SK-N-SH (cell line): ENCODE measurements around the gene EIPR1. TPM values are rescaled to one million over a fixed set of nuclear protein-coding genes. Genes with fewer than 3 reads are reported as not detected.

Experiments used
- CTCF ChIA-PET: fragments of 300-600, 350-600 bp; formaldehyde crosslinking; extraction: SDS; loops from one replicate; lab custom pipeline; 2021; lab: Yijun Ruan, JAX
- POLR2A ChIA-PET: fragments of 350-600 bp; sonication (Branson Sonifier 250); formaldehyde crosslinking; extraction: SDS; loops from one replicate; lab custom pipeline; 2020; ENCODE audit warnings: antibody characterized with exemption, inconsistent platforms; lab: Yijun Ruan, JAX
- DNase-seq: peaks from one replicate; pipeline ENCODE4 v3.0.0; 2012
- H2AFZ ChIP-seq: fragments of 200-600 bp; sonication (generic); 2 replicates; pipeline ENCODE4 v1.8.1; 2016; ENCODE audit warnings: antibody characterized with exemption, mild to moderate bottlenecking, low read depth
- H3F3A ChIP-seq: fragments of 200-600 bp; sonication (generic); replicated peaks from 2 replicates; pipeline ENCODE3; 2016; ENCODE audit warnings: antibody characterized with exemption, mild to moderate bottlenecking; ENCODE audit not compliant: insufficient read depth
- H3K27ac ChIP-seq, 2 experiments: fragments of 200-500 bp in 1 of 2; fragments of 200-600 bp in 1 of 2; sonication (Bioruptor generic) in 1 of 2; sonication (generic), shearing (Covaris generic) in 1 of 2; 2 replicates each; pipeline versions ENCODE4 v1.5.1 to v1.6.1; 2014 to 2016; ENCODE audit warnings: low read depth in 2 of 2, inconsistent platforms in 1 of 2, low read length in 1 of 2, mild to moderate bottlenecking in 1 of 2, mixed read lengths in 1 of 2
- H3K27me3 ChIP-seq: fragments of 200-600 bp; sonication (generic), shearing (Covaris generic); 2 replicates; pipeline ENCODE4 v1.6.1; 2016; ENCODE audit warnings: mixed run types; ENCODE audit not compliant: insufficient read depth
- H3K36me3 ChIP-seq, 2 experiments: fragments of 200-500 bp in 1 of 2; fragments of 200-600 bp in 1 of 2; sonication (Bioruptor generic) in 1 of 2; sonication (generic) in 1 of 2; replicated peaks in 1 of 2; 2 replicates each; pipeline versions ENCODE3 to v1.5.1; 2014 to 2016; ENCODE audit warnings: low read length in 1 of 2, mild to moderate bottlenecking in 1 of 2; ENCODE audit not compliant: insufficient read depth in 2 of 2, control insufficient read depth in 1 of 2
- H3K4me1 ChIP-seq, 2 experiments: fragments of 200-500 bp in 1 of 2; fragments of 200-600 bp in 1 of 2; sonication (Bioruptor generic) in 1 of 2; sonication (generic), shearing (Covaris generic) in 1 of 2; 2 replicates each; pipeline versions ENCODE4 v1.5.1 to v1.6.1; 2014 to 2016; ENCODE audit warnings: low read depth in 1 of 2, low read length in 1 of 2, mixed run types in 1 of 2; ENCODE audit not compliant: insufficient read depth in 2 of 2, control insufficient read depth in 1 of 2
- H3K4me2 ChIP-seq: fragments of 200-600 bp; sonication (generic), shearing (Covaris generic); 2 replicates; pipeline ENCODE4 v1.6.1; 2017; ENCODE audit warnings: mixed run types
- H3K4me3 ChIP-seq, 2 experiments: fragments of 200-500 bp in 1 of 2; fragments of 200-600 bp in 1 of 2; sonication (Bioruptor generic) in 1 of 2; sonication (generic), shearing (Covaris generic) in 1 of 2; 2 replicates each; pipeline versions ENCODE4 v1.5.1 to v1.8.1; 2014 to 2016; ENCODE audit warnings: low read depth in 2 of 2, inconsistent platforms in 1 of 2, low read length in 1 of 2, mild to moderate bottlenecking in 1 of 2, mixed read lengths in 1 of 2, moderate library complexity in 1 of 2
- H3K79me2 ChIP-seq: fragments of 200-600 bp; sonication (generic); 2 replicates; pipeline ENCODE4 v1.8.1; 2017; ENCODE audit warnings: mild to moderate bottlenecking; ENCODE audit not compliant: insufficient read depth
- H3K9ac ChIP-seq: fragments of 200-600 bp; sonication (generic); 2 replicates; pipeline ENCODE4 v1.6.1; 2017; ENCODE audit warnings: mixed run types
- H3K9me2 ChIP-seq: fragments of 200-600 bp; sonication (generic); 2 replicates; pipeline ENCODE4 v1.6.1; 2017; ENCODE audit warnings: mixed run types
- H3K9me3 ChIP-seq: fragments of 200-600 bp; sonication (generic); 2 replicates; pipeline ENCODE4 v1.6.1; 2017; ENCODE audit warnings: mixed run types, mild to moderate bottlenecking, moderate library complexity
- H4K20me1 ChIP-seq: fragments of 200-600 bp; sonication (generic); 2 replicates; pipeline ENCODE4 v1.6.1; 2017; ENCODE audit warnings: mild to moderate bottlenecking, mixed run types; ENCODE audit not compliant: insufficient read depth
- EP300 ChIP-seq, 2 experiments: IDR thresholded peaks; 2 replicates each; pipeline versions ENCODE4 v1.4.0 to v1.6.1; 2012; ENCODE audit warnings: borderline replicate concordance in 1 of 2, low read depth in 1 of 2, low read length in 1 of 2
- EZH2phosphoT487 ChIP-seq: fragments of 200-600 bp; sonication (generic); IDR thresholded peaks from 2 replicates; pipeline ENCODE4 v1.6.1; 2017; ENCODE audit warnings: low read depth, mixed run types, mild to moderate bottlenecking, antibody characterized with exemption, moderate library complexity, borderline replicate concordance
- FOXJ3 ChIP-seq: sonication (generic); formaldehyde crosslinking; IDR thresholded peaks from 2 replicates; pipeline ENCODE4 v1.5.1; 2020; ENCODE audit warnings: mild to moderate bottlenecking, missing genetic modification reagents
- GABPA ChIP-seq: IDR thresholded peaks from 2 replicates; pipeline ENCODE4 v1.4.0; 2012; ENCODE audit warnings: low read depth, mild to moderate bottlenecking
- NFIC ChIP-seq: IDR thresholded peaks from 2 replicates; pipeline ENCODE4 v1.4.0; 2012; ENCODE audit warnings: borderline replicate concordance
- POLR2AphosphoS5 ChIP-seq: IDR thresholded peaks from 2 replicates; pipeline ENCODE4 v1.6.1; 2012; ENCODE audit warnings: low read depth, low read length
- RAD21 ChIP-seq: IDR thresholded peaks from 2 replicates; pipeline ENCODE4 v1.6.1; 2012; ENCODE audit warnings: mild to moderate bottlenecking, low read length
- RCOR1 ChIP-seq: fragments of 150-350 bp; IDR thresholded peaks from 2 replicates; pipeline ENCODE4 v1.6.1; 2017; ENCODE audit warnings: antibody characterized with exemption, low read length
- RXRA ChIP-seq: IDR thresholded peaks from 2 replicates; pipeline ENCODE4 v1.4.0; 2012; ENCODE audit warnings: low read depth, mild to moderate bottlenecking, borderline replicate concordance
- SIN3A ChIP-seq: IDR thresholded peaks from 2 replicates; pipeline ENCODE4 v1.6.1; 2012; ENCODE audit warnings: low read depth, mild to moderate bottlenecking, low read length, moderate library complexity, borderline replicate concordance
- SMC3 ChIP-seq: IDR thresholded peaks from 2 replicates; pipeline ENCODE4 v1.6.1; 2012; ENCODE audit warnings: low read depth, low read length, improper control_type of control experiment
- TEAD4 ChIP-seq: IDR thresholded peaks from 2 replicates; pipeline ENCODE4 v1.4.0; 2012; ENCODE audit warnings: mild to moderate bottlenecking, borderline replicate concordance; ENCODE audit not compliant: insufficient read depth
- YY1 ChIP-seq: IDR thresholded peaks from 2 replicates; pipeline ENCODE4 v1.4.0; 2012; ENCODE audit warnings: low read depth, mild to moderate bottlenecking
- WGBS: methylation state at CpG from one replicate; pipeline ENCODE4 v1.1.6; 2017; ENCODE audit warnings: low lambda C conversion rate; 5-methylcytosine and 5-hydroxymethylcytosine counted together
- polyA plus RNA-seq, 3 experiments: library from polyadenylated mRNA; depleted of rRNA; stranded (reverse); fragments of >200 nt; gene quantifications; 2 replicates each; pipeline ENCODE4 v1.2.3, GENCODE V29; 2012
- TF ChIP-seq, protein P1 (sequence below): IDR thresholded peaks from 2 replicates; pipeline ENCODE4 v1.4.0; 2012; ENCODE audit warnings: low read depth
- TF ChIP-seq, protein P2 (sequence below): fragments of 150-350 bp; IDR thresholded peaks from 2 replicates; pipeline ENCODE4 v1.6.1; 2017; ENCODE audit warnings: antibody characterized with exemption, low read length, low read depth, borderline replicate concordance
- TF ChIP-seq, protein P3 (sequence below): fragments of 200-600 bp; sonication (generic); IDR thresholded peaks from 2 replicates; pipeline ENCODE4 v1.6.1; 2017; ENCODE audit warnings: antibody characterized with exemption, mild to moderate bottlenecking, moderate library complexity
- TF ChIP-seq, protein P4 (sequence below): IDR thresholded peaks from 2 replicates; pipeline ENCODE4; 2012
- TF ChIP-seq, protein P5 (sequence below): fragments of 150-350 bp; IDR thresholded peaks from 2 replicates; pipeline ENCODE4 v1.6.1; 2016; ENCODE audit warnings: mild to moderate bottlenecking, low read depth, low read length

EIPR1 gene
- polyA plus RNA-seq, 1 of the 3 experiments (the other 2 are of a cell fraction) = 85.9 TPM

DNA sequence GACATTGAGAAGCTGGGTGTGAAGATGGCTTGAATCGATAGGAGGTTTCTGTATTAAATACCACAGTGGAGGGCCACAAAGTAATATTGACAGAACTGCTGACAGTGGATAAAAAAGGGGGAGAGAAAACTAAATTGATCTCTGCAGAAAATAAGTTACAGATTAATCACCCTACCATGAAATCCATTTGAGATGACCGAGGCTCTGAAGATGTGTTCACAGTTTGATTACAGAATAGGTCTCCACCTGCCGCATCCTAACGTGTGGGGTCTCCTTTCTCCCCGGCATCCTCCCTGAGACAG lies 165.6 kb downstream of the EIPR1 start:
- no peaks in the 10 kb centered on the region for H3K4me1 ChIP-seq
- H3K79me2 ChIP-seq = peaks cover 9% of the 10 kb centered on the region; the same call in 1 of the 2 replicates
- no peak overlapping the region for H3K4me3 ChIP-seq
- no peak for TF ChIP-seq RAD21
- no peak for TF ChIP-seq POLR2AphosphoS5
- TF ChIP-seq, protein P1, sequence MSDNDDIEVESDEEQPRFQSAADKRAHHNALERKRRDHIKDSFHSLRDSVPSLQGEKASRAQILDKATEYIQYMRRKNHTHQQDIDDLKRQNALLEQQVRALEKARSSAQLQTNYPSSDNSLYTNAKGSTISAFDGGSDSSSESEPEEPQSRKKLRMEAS = no peak
- TF ChIP-seq, protein P2, sequence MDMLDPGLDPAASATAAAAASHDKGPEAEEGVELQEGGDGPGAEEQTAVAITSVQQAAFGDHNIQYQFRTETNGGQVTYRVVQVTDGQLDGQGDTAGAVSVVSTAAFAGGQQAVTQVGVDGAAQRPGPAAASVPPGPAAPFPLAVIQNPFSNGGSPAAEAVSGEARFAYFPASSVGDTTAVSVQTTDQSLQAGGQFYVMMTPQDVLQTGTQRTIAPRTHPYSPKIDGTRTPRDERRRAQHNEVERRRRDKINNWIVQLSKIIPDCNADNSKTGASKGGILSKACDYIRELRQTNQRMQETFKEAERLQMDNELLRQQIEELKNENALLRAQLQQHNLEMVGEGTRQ = no peak
- no peak for TF ChIP-seq NFIC
- no peak for TF ChIP-seq SMC3
- TF ChIP-seq, protein P3, sequence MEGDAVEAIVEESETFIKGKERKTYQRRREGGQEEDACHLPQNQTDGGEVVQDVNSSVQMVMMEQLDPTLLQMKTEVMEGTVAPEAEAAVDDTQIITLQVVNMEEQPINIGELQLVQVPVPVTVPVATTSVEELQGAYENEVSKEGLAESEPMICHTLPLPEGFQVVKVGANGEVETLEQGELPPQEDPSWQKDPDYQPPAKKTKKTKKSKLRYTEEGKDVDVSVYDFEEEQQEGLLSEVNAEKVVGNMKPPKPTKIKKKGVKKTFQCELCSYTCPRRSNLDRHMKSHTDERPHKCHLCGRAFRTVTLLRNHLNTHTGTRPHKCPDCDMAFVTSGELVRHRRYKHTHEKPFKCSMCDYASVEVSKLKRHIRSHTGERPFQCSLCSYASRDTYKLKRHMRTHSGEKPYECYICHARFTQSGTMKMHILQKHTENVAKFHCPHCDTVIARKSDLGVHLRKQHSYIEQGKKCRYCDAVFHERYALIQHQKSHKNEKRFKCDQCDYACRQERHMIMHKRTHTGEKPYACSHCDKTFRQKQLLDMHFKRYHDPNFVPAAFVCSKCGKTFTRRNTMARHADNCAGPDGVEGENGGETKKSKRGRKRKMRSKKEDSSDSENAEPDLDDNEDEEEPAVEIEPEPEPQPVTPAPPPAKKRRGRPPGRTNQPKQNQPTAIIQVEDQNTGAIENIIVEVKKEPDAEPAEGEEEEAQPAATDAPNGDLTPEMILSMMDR = no peak
- TF ChIP-seq YY1 = no peak
- TF ChIP-seq SIN3A = no peak
- TF ChIP-seq, protein P4, sequence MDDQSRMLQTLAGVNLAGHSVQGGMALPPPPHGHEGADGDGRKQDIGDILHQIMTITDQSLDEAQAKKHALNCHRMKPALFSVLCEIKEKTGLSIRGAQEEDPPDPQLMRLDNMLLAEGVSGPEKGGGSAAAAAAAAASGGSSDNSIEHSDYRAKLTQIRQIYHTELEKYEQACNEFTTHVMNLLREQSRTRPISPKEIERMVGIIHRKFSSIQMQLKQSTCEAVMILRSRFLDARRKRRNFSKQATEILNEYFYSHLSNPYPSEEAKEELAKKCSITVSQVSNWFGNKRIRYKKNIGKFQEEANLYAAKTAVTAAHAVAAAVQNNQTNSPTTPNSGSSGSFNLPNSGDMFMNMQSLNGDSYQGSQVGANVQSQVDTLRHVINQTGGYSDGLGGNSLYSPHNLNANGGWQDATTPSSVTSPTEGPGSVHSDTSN = no peak
- TF ChIP-seq, all 33 proteins: peak for 0
- peaks cover 9 to 28% of the 10 kb centered on the region in 2 experiments for H3K36me3 ChIP-seq
- H3K27me3 ChIP-seq = no peaks in the 10 kb centered on the region
- no peaks in the 10 kb centered on the region for H3K9me2 ChIP-seq
- no peaks in the 10 kb centered on the region for H3F3A ChIP-seq
- no peaks in the 10 kb centered on the region for H3K9me3 ChIP-seq
- H3K27ac ChIP-seq = no peak overlapping the region
- no peak overlapping the region for H3K9ac ChIP-seq
- no peak for DNase-seq
- H3K4me2 ChIP-seq = no peak overlapping the region
- ChIA-PET POLR2A (no interaction called here), CTCF (no interaction called here)
- WGBS = 96% methylated on average over 5 of the region's 5 CpGs
- peaks cover 3% of the 10 kb centered on the region; the same call in 1 of the 2 replicates for H4K20me1 ChIP-seq
- no peak overlapping the region for H2AFZ ChIP-seq

DNA sequence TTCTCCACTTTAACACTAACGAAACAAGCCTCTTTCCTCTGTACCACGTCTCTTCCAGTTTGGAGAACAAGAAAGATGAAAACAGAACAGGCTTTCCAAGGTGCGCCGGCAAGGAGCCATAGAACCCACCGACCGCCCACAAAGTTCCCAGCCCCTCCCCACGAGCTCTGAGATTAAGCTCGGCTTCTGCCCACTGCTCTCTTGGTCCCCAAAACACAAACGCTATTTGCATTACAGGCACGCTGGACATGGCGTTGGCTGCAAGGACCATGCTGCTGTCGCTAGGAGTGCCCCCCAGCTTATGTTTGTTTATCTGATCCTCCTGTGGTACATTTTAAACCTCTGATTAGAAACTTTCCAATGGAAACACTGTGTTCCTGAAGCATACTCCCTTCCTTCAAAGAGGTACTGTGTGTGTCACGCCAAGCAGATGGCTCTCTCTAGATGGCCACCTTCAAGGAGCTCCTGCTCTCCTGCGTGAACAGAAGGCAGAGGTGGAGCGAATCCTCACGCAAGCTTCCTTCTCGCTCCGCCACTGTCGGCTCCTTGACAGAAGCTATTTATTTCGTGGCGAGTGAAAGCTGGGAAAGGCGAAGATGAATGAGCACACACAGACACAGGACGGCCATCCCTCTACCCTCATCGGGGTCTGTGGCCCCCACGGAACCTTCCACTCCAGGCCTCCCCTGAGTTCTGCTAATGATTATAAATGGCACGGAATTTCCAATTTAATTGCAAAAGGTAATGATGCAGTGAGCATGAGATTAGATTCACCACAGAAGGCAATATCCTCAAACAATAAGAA lies 166.2 kb downstream of the EIPR1 start:
- H3K4me3 ChIP-seq = no peak overlapping the region
- no peak overlapping the region; a peak in 1 of 4 replicates for H3K27ac ChIP-seq
- no peaks in the 10 kb centered on the region for H3F3A ChIP-seq
- CTCF ChIA-PET = interaction anchor here (1.6 kb wide), 1 partner anchor 19 kb away, joined by 4 read pairs; no protein-coding TSS in a partner anchor
- peaks cover 5% of the 10 kb centered on the region; the same call in 1 of the 2 replicates for H3K79me2 ChIP-seq
- H3K4me1 ChIP-seq = no peaks in the 10 kb centered on the region
- POLR2A ChIA-PET = no interaction called here
- no peak overlapping the region for H2AFZ ChIP-seq
- H3K9ac ChIP-seq = no peak overlapping the region
- H3K36me3 ChIP-seq = peaks cover 9 to 28% of the 10 kb centered on the region in 2 experiments
- 89% methylated on average over 26 of the region's 26 CpGs for WGBS
- H3K9me2 ChIP-seq = no peaks in the 10 kb centered on the region
- H3K4me2 ChIP-seq = no peak overlapping the region
- no peaks in the 10 kb centered on the region for H3K27me3 ChIP-seq
- DNase-seq = no peak
- H4K20me1 ChIP-seq = no peaks in the 10 kb centered on the region
- no peaks in the 10 kb centered on the region for H3K9me3 ChIP-seq
- TF ChIP-seq TEAD4 = no peak
- no peak for TF ChIP-seq GABPA
- no peak for TF ChIP-seq RXRA
- TF ChIP-seq, protein P5, sequence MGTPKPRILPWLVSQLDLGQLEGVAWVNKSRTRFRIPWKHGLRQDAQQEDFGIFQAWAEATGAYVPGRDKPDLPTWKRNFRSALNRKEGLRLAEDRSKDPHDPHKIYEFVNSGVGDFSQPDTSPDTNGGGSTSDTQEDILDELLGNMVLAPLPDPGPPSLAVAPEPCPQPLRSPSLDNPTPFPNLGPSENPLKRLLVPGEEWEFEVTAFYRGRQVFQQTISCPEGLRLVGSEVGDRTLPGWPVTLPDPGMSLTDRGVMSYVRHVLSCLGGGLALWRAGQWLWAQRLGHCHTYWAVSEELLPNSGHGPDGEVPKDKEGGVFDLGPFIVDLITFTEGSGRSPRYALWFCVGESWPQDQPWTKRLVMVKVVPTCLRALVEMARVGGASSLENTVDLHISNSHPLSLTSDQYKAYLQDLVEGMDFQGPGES = no peak
- TF ChIP-seq, protein P3 = no peak
- TF ChIP-seq EZH2phosphoT487 = no peak
- no peak for TF ChIP-seq FOXJ3
- TF ChIP-seq RCOR1 = no peak
- TF ChIP-seq EP300 (IDR thresholded peaks at IDR 0.05; ENCODE audit: borderline replicate concordance in 1 of 2, low read depth in 1 of 2, low read length in 1 of 2) = no peak
